PC-9 (cell line): Measurements from ENCODE around the gene DOLPP1. TPM values are rescaled to one million over a fixed set of nuclear protein-coding genes. Genes with fewer than 3 reads are reported as not detected.

ENCODE experiments used
- BruUV-seq: library from RNA; stranded (reverse); fragments of 400-500 nt; replicated peaks from 2 replicates; lab custom pipeline; 2021; lab: Mats Ljungman, UMichigan
- CTCF ChIA-PET: fragments of 300-600 bp; sonication (Branson Sonifier 250); formaldehyde crosslinking; loops from one replicate; lab custom pipeline; 2022; ENCODE audit warnings: antibody characterized with exemption; lab: Charles Lee
- POLR2A ChIA-PET: fragments of 300-600 bp; sonication (Branson Sonifier 250); formaldehyde crosslinking; loops from one replicate; lab custom pipeline; 2022; ENCODE audit warnings: antibody characterized with exemption; ENCODE audit not compliant: unreplicated experiment; lab: Charles Lee
- DNase-seq, 2 experiments: peaks; one replicate each; pipeline versions ENCODE4 v3.0.0 to v3.0.0-alpha.2; 2015 to 2022; ENCODE audit warnings: mixed read lengths in 1 of 2
- H2AFZ ChIP-seq: fragments of 200-600 bp; sonication (generic); 2 replicates; pipeline ENCODE4 v1.8.1; 2017; ENCODE audit warnings: antibody characterized with exemption
- H3F3A ChIP-seq: fragments of 200-600 bp; sonication (generic); 2 replicates; pipeline ENCODE4 v1.8.1; 2017; ENCODE audit warnings: antibody characterized with exemption, mild to moderate bottlenecking, low read depth; ENCODE audit not compliant: insufficient read depth
- H3K27ac ChIP-seq: fragments of 200-600 bp; sonication (generic); 2 replicates; pipeline ENCODE4 v1.6.1; 2016; ENCODE audit warnings: mixed run types
- H3K27me3 ChIP-seq: fragments of 200-600 bp; sonication (generic); 2 replicates; pipeline ENCODE4 v1.6.1; 2016; ENCODE audit warnings: low read depth, mixed run types; ENCODE audit not compliant: insufficient read depth
- H3K36me3 ChIP-seq: fragments of 200-600 bp; sonication (generic); 2 replicates; pipeline ENCODE4 v1.6.1; 2016; ENCODE audit warnings: low read depth, mixed run types
- H3K4me1 ChIP-seq: fragments of 200-600 bp; sonication (generic); replicated peaks from 2 replicates; pipeline ENCODE4 v1.6.1; 2016; ENCODE audit warnings: mixed run types; ENCODE audit not compliant: insufficient read depth
- H3K4me2 ChIP-seq: fragments of 200-600 bp; sonication (generic); 2 replicates; pipeline ENCODE4 v1.6.1; 2017; ENCODE audit warnings: mixed run types
- H3K4me3 ChIP-seq: fragments of 200-600 bp; sonication (generic); 2 replicates; pipeline ENCODE4 v1.6.1; 2016; ENCODE audit warnings: mixed run types
- H3K79me2 ChIP-seq: fragments of 200-600 bp; sonication (generic); 2 replicates; pipeline ENCODE4 v1.6.1; 2017; ENCODE audit warnings: low read depth, mixed run types
- H3K9me2 ChIP-seq: fragments of 200-600 bp; sonication (generic); 2 replicates; pipeline ENCODE4 v1.8.1; 2017; ENCODE audit warnings: mild to moderate bottlenecking; ENCODE audit not compliant: insufficient read depth
- H3K9me3 ChIP-seq: fragments of 200-600 bp; sonication (generic); 2 replicates; pipeline ENCODE4 v1.8.1; 2016; ENCODE audit warnings: low read depth; ENCODE audit not compliant: insufficient read depth
- H4K20me1 ChIP-seq: fragments of 200-600 bp; sonication (generic); 2 replicates; pipeline ENCODE4 v1.8.1; 2017; ENCODE audit not compliant: insufficient read depth
- EZH2 ChIP-seq: fragments of 200-600 bp; sonication (generic); IDR thresholded peaks from 2 replicates; pipeline ENCODE4 v1.8.0; 2017; ENCODE audit warnings: antibody characterized with exemption, low read depth
- intact Hi-C: fragments of 100-400 bp; cut with micrococcal nuclease; formaldehyde crosslinking; loops from one replicate; pipeline ENCODE4 v1.10.0; 2022; ENCODE audit not compliant: unreplicated experiment
- total RNA-seq: library from RNA; stranded (reverse); gene quantifications from 2 replicates; pipeline ENCODE4 v1.2.3, GENCODE V29; 2021
- TF ChIP-seq, protein P1 (sequence below): fragments of 200-600 bp; sonication (generic); conservative IDR thresholded peaks from 2 replicates; pipeline ENCODE4 v1.6.1; 2017; ENCODE audit warnings: mixed run types, antibody characterized with exemption, mild to moderate bottlenecking, moderate library complexity

The DOLPP1 gene
- total RNA-seq, 1 experiment from 2014 or later, result 24.4 TPM

DNA sequence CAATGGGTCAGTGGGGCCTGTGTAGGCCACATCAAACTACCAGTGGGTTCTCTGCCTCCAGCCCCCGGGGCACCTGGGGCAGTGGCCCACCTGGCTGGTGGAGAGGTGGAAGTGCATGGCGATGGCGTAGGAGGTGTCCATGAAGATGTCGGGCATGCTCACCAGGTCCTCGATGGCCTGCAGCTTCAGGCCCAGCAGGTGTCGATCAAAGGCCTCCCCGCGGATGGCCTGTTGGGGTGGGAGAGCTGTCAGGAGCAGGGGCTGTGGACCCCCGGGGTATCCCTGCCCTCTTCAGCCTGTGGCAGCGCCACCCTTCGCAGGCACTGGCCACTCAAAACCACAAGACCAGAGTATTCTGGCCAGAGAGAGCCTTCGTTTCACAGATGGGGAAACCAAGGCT, 15.0 kb downstream of the DOLPP1 start:
- H3K4me3 ChIP-seq, result no peak overlapping the region
- H3K9me3 ChIP-seq, result no peaks in the 10 kb centered on the region
- no peak overlapping the region for H2AFZ ChIP-seq
- H3K27me3 ChIP-seq, result no peaks in the 10 kb centered on the region
- no TSS peak for BruUV-seq
- no peaks in the 10 kb centered on the region for H3K36me3 ChIP-seq
- intact Hi-C loops, result no loop called here
- no peaks in the 10 kb centered on the region for H3K79me2 ChIP-seq
- DNase-seq, result no peak
- H3K9me2 ChIP-seq, result no peaks in the 10 kb centered on the region
- no peak for TF ChIP-seq EZH2
- TF ChIP-seq, protein P1, sequence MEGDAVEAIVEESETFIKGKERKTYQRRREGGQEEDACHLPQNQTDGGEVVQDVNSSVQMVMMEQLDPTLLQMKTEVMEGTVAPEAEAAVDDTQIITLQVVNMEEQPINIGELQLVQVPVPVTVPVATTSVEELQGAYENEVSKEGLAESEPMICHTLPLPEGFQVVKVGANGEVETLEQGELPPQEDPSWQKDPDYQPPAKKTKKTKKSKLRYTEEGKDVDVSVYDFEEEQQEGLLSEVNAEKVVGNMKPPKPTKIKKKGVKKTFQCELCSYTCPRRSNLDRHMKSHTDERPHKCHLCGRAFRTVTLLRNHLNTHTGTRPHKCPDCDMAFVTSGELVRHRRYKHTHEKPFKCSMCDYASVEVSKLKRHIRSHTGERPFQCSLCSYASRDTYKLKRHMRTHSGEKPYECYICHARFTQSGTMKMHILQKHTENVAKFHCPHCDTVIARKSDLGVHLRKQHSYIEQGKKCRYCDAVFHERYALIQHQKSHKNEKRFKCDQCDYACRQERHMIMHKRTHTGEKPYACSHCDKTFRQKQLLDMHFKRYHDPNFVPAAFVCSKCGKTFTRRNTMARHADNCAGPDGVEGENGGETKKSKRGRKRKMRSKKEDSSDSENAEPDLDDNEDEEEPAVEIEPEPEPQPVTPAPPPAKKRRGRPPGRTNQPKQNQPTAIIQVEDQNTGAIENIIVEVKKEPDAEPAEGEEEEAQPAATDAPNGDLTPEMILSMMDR, result no peak
- ChIA-PET CTCF (no interaction called here), POLR2A (no interaction called here)
- H3K4me2 ChIP-seq, result no peak overlapping the region
- H4K20me1 ChIP-seq, result no peaks in the 10 kb centered on the region
- H3K4me1 ChIP-seq, result no peaks in the 10 kb centered on the region
- no peak overlapping the region for H3K27ac ChIP-seq
- H3F3A ChIP-seq, result no peaks in the 10 kb centered on the region; the same call in 1 of the 2 replicates

DNA sequence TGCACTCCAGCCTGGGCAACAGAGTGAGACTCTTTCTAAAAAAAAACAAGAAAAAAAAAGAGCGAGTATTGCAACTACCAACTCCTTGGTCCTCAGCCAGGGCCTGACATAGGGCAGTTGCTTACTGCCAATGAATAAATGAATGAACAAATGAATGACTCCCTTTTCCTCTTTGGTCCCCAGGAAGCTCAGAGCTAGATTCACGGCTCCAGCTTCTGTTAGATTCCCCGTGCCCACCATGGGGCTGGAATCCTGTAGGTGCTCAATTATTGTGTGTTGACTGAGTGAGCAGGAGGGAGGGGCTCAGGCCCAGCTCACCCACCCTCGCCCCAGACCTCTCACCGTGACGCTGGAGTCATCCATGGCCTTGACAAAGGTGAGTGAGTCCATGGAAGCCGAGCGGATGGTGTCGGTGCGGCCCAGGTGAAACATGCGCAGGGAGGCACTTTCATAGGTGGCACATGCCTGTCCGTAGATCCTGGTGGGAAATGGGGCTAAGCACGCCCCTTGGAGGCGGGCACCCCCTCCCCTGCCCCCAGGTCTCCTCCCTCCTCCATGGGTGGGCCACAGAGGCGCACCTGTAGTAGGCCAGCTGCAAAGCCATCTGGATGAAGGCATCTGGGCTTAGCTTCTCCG, 16.9 kb downstream of the DOLPP1 start:
- BruUV-seq, result no TSS peak
- no peaks in the 10 kb centered on the region for H3K9me3 ChIP-seq
- no peaks in the 10 kb centered on the region for H3F3A ChIP-seq
- H3K36me3 ChIP-seq, result no peaks in the 10 kb centered on the region
- no peak overlapping the region for H3K27ac ChIP-seq
- DNase-seq, result peak in 1 of 2 experiments; percentile 30
- TF ChIP-seq EZH2, result no peak
- TF ChIP-seq, protein P1, result no peak
- peaks cover 2% of the 10 kb centered on the region for H3K4me1 ChIP-seq
- no peak overlapping the region for H2AFZ ChIP-seq
- H3K4me2 ChIP-seq, result no peak overlapping the region
- H4K20me1 ChIP-seq, result no peaks in the 10 kb centered on the region
- ChIA-PET POLR2A (no interaction called here), CTCF (interaction anchor here (0.5 to 0.7 kb wide), 2 partner anchors 16 to 280 kb away, joined by 3 to 12 read pairs; no protein-coding TSS in a partner anchor)
- no peaks in the 10 kb centered on the region for H3K27me3 ChIP-seq
- H3K4me3 ChIP-seq, result no peak overlapping the region
- no peaks in the 10 kb centered on the region for H3K9me2 ChIP-seq
- H3K79me2 ChIP-seq, result no peaks in the 10 kb centered on the region
- intact Hi-C loops, result no loop called here

DNA sequence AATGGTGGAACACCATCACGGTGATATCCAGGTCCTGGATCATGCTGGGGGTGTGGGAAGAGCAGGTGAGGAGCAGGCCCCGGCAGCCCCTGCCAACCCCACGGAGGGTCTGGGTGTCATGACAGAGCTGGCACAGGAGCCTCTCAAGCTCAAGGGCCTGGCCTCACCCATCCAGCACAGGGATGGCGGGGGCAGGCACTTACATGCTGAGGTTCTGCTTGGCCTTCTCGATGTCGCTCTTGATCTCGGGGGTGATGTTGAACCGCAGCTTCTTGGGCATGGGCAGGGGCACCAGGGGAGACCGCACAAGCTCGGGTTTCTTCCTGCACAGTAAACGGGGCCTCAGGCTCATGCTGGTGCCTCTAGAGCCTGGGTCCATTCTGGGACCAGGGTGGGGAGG, 17.4 kb downstream of the DOLPP1 start:
- no peak overlapping the region for H2AFZ ChIP-seq
- no peaks in the 10 kb centered on the region for H3K9me3 ChIP-seq
- peak in 1 of 2 experiments; percentile 8 for DNase-seq
- H3K27me3 ChIP-seq, result no peaks in the 10 kb centered on the region
- H3K79me2 ChIP-seq, result no peaks in the 10 kb centered on the region
- CTCF ChIA-PET, result interaction anchor here (0.5 kb wide), 1 partner anchor 17 kb away, joined by 3 read pairs; no protein-coding TSS in a partner anchor
- intact Hi-C loops, result no loop called here
- H3K36me3 ChIP-seq, result no peaks in the 10 kb centered on the region
- no peak overlapping the region for H3K4me2 ChIP-seq
- H3K9me2 ChIP-seq, result no peaks in the 10 kb centered on the region
- H3K4me1 ChIP-seq, result peaks cover 7% of the 10 kb centered on the region
- no peaks in the 10 kb centered on the region for H3F3A ChIP-seq
- H3K27ac ChIP-seq, result no peak overlapping the region
- H4K20me1 ChIP-seq, result no peaks in the 10 kb centered on the region
- POLR2A ChIA-PET, result no interaction called here
- no peak for TF ChIP-seq EZH2
- TF ChIP-seq, protein P1, result no peak
- no peak overlapping the region for H3K4me3 ChIP-seq
- BruUV-seq, result no TSS peak
